ENCODE results near the gene SLC25A39.
"Not testable (repeated sequence)": the region's sequence is repeated elsewhere in the genome, so short reads cannot be mapped to it uniquely, and the experiment has no call there.

SLC25A39 gene

GRCh38 chr17:44333371-44333770, 8.7 kb upstream of the SLC25A39 start:
- DNase-seq = no peak

GRCh38 chr17:44331249-44331760, 6.7 kb upstream of the SLC25A39 start:
- DNase-seq = peak; percentile 74 to 94 (median 91)

GRCh38 chr17:44330263-44330662, 5.6 kb upstream of the SLC25A39 start:
- DNase-seq = not testable (repeated sequence)

- not testable (repeated sequence) for DNase-seq
These were observed 4.9 kb upstream of the SLC25A39 start for GRCh38 chr17:44329516-44329915.

GRCh38 chr17:44327715-44328449, 3.3 kb upstream of the SLC25A39 start:
- no peak for DNase-seq

- DNase-seq = peak; percentile 92 to 97 (median 96)
These were observed 2.3 kb upstream of the SLC25A39 start for GRCh38 chr17:44326861-44327444.

GRCh38 chr17:44324092-44324570, 492 bp downstream of the SLC25A39 start:
- DNase-seq = peak in 1 of 3 experiments; percentile 64

GRCh38 chr17:44323359-44324091, 1.1 kb downstream of the SLC25A39 start:
- DNase-seq = no peak

GRCh38 chr17:44322236-44322895, 2.3 kb downstream of the SLC25A39 start:
- no peak for DNase-seq

GRCh38 chr17:44321246-44322120, 3.1 kb downstream of the SLC25A39 start:
- DNase-seq = no peak

- DNase-seq = no peak
These were observed 4.6 kb downstream of the SLC25A39 start for GRCh38 chr17:44320066-44320465.

GRCh38 chr17:44318077-44318892, 6.3 kb downstream of the SLC25A39 start:
- DNase-seq = no peak

- no peak for DNase-seq
These were observed 7.1 kb downstream of the SLC25A39 start for GRCh38 chr17:44317545-44317944.

- DNase-seq = no peak
These were observed 8.6 kb downstream of the SLC25A39 start for GRCh38 chr17:44315760-44316731.

- peak in 2 of 3 experiments; percentile 18 to 73 for DNase-seq
These were observed 9.6 kb downstream of the SLC25A39 start for GRCh38 chr17:44314869-44315661.

- no peak for DNase-seq
These were observed 10.1 kb downstream of the SLC25A39 start for GRCh38 chr17:44314524-44314868.

GRCh38 chr17:44314031-44314430, 10.6 kb downstream of the SLC25A39 start:
- no peak for DNase-seq

- no peak for DNase-seq
These were observed 12.1 kb downstream of the SLC25A39 start for GRCh38 chr17:44312396-44313104.

Measured in NCI-H1417 (cell line).